Uterus (tissue), 2 donors: ENCODE data around the gene ARID1B.

Experiments used
- CTCF ChIP-seq, 4 experiments: fragments of 200-600 bp in 2 of 4; fragments of 450-650 bp in 2 of 4; sonication (generic) in 2 of 4; IDR thresholded peaks; one replicate each; pipeline ENCODE4 v1.5.1; 2016 to 2019; ENCODE audit warnings: antibody characterized with exemption in 4 of 4, mild to moderate bottlenecking in 2 of 4, moderate library complexity in 1 of 4
- POLR2A ChIP-seq, 2 donors: fragments of 450-650 bp; IDR thresholded peaks; one replicate each; pipeline ENCODE4 v1.6.1; 2016; ENCODE audit warnings: antibody characterized with exemption in 2 of 2, mild to moderate bottlenecking in 1 of 2, moderate library complexity in 1 of 2

DNA sequence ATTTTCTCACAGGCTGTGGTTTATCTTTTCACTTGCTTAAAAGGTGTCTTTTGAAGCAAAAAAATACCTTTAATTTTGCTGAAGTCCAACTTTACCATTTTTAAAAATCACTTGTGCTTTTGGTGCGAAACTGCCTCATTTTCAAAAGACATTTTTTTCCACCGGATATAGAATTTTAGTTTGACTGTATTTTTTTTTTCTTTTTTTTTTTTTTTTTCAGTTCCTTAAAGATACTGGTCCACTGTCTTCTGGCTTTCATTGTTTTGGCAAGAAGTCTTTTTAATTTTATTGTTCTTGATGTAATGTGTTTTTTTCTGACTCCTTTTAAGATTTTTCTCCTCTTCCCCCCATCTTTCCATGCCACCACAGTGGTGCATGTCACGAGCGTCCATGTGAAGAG, 198.2 kb downstream of the ARID1B start:
- TF ChIP-seq POLR2A (IDR thresholded peaks at IDR 0.05) (no peak), CTCF (IDR thresholded peaks at IDR 0.05) (no peak)
